LNCAP (cell line): ENCODE measurements around the gene TRAF3.

ENCODE experiments used
- CTCF ChIP-seq: fragments of 450-650 bp; IDR thresholded peaks from 2 replicates; pipeline ENCODE4 v1.5.1; 2017; ENCODE audit warnings: mild to moderate bottlenecking

The TRAF3 gene

DNA sequence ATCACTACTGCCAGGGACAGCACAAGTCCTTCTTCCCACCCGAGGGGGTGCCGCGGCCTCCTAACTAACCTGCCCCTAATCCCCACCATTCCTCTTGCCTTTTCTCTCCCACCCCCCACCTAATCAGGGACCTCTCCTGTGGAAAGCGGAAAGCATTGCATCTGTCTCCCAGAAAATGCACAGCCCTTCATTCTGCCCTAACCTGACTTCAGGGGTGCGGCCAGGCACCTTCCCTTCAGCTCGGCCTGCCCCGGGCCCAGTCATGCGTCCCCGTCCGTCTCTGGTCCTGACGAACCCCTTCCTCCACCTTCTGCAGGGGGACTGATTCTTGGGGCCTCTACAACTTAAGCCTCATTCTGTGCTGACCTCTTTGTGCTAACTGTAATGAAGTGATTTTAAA lies 43.9 kb upstream of the TRAF3 start:
- no peak for TF ChIP-seq CTCF

GRCh38 chr14:102734436-102734835 lies 42.8 kb upstream of the TRAF3 start:
- no peak for TF ChIP-seq CTCF

DNA sequence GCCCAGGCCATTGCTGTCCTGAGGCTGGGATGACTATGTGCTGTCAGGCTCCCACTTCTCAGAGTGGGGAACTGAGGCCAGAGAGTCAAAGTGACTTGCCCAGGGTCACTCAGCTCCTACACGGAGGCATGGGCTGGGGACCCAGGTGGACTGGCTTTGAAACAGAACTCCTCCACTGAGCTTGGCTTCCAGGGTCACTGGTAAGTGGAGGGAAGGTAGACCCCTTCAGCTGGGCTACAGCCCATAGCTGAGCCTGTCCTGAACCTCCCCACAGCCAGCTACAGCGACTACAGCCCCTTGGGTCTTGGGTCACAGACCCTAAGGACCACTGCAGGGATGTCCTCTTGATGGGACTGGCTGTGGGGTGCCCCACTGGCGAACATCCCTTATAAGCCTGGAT lies 40.3 kb upstream of the TRAF3 start:
- TF ChIP-seq CTCF: no peak

GRCh38 chr14:102737402-102738372 lies 39.6 kb upstream of the TRAF3 start:
- TF ChIP-seq CTCF: no peak

GRCh38 chr14:102738373-102739189 lies 38.7 kb upstream of the TRAF3 start:
- TF ChIP-seq CTCF: no peak

GRCh38 chr14:102739190-102739469 lies 38.1 kb upstream of the TRAF3 start:
- no peak for TF ChIP-seq CTCF

DNA sequence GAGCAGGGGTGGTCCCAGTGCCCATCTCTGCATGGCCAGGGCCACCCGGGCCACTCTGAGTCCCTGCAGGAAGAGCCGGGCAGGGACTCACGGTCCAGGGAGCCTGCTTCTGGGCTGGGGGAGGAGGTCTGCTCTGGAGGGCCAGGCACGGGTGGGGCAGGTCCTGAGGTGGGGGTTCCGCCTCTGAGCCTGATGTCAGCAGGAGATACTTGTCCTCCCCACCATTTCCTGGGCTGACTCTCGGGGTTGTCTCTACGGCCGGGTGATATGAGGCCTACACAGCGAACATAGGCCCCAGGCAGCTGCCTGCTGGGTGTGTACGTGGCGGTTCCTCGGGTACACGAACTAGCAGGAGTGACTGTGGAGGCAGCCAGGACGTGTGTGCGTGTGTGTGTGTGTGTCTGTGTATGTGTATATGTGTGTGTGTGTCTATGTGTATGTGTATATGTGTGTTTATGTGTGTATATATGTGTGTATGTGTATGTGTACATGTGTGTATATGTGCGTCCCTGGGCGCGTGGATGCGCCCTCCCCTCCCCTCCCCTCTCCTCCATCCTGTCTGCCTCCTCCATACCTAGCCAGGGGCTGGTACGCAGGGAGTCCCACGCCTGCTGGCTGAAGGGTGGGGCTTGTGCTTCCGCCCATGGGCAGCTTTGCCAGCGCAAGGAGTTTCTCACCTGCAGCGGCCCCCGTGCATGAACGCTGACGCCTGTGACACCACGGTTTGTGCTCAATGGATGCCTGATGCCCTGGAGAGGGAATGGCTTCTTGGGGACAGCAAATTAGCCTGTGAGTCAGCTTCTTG lies 30.4 kb upstream of the TRAF3 start:
- no peak for TF ChIP-seq CTCF
